Gastrocnemius medialis (tissue), 4 donors: ENCODE measurements around the gene RBM34. TPM values are rescaled to one million over a fixed set of nuclear protein-coding genes. Genes with fewer than 3 reads are reported as not detected.

Experiments
- ATAC-seq, 2 donors: fragments of 150-250 bp; one replicate each; pipeline ENCODE4 v1.9.1; 2016
- DNase-seq, 2 donors: peaks; one replicate each; pipeline ENCODE4 v3.0.0-alpha.2; 2019
- H3K27ac ChIP-seq, 4 donors: fragments of 200-600 bp; sonication (generic); 1 replicate in 1 of 4; 2 replicates in 3 of 4; pipeline ENCODE4 v1.5.1; 2016 to 2018; ENCODE audit warnings: mild to moderate bottlenecking in 2 of 4, moderate library complexity in 1 of 4
- H3K27me3 ChIP-seq, 3 donors: fragments of 200-600 bp; sonication (generic) in 2 of 3; 1 replicate in 1 of 3; 2 replicates in 2 of 3; pipeline versions ENCODE4 v1.5.1 to v1.6.0; 2016 to 2019; ENCODE audit warnings: mild to moderate bottlenecking in 1 of 3, moderate library complexity in 1 of 3
- H3K36me3 ChIP-seq, 2 donors: fragments of 200-600 bp; sonication (generic) in 1 of 2; one replicate each; pipeline ENCODE4 v1.5.1; 2017 to 2018
- H3K4me1 ChIP-seq, 2 donors: fragments of 200-600 bp; sonication (generic) in 1 of 2; one replicate each; pipeline ENCODE4 v1.5.1; 2016 to 2017; ENCODE audit warnings: mild to moderate bottlenecking in 2 of 2
- H3K4me3 ChIP-seq, 4 donors: fragments of 200-600 bp; sonication (generic) in 3 of 4; 1 replicate in 1 of 4; 2 replicates in 3 of 4; pipeline ENCODE4 v1.5.1; 2016 to 2019; ENCODE audit warnings: mild to moderate bottlenecking in 2 of 4
- H3K9me3 ChIP-seq, 3 donors: fragments of 200-600 bp; sonication (generic) in 2 of 3; 1 replicate in 1 of 3; 2 replicates in 2 of 3; pipeline ENCODE4 v1.5.1; 2016 to 2019
- POLR2A ChIP-seq, 2 donors: fragments of 450-650 bp; IDR thresholded peaks; one replicate each; pipeline ENCODE4 v1.6.1; 2017; ENCODE audit warnings: antibody characterized with exemption in 2 of 2, mild to moderate bottlenecking in 2 of 2, moderate library complexity in 2 of 2
- in situ Hi-C, 4 donors: fragments of 200-750 bp; cut with MboI; loops; one replicate each; pipeline versions ENCODE4 v1.15.0 to v1.8.0; 2017; ENCODE audit warnings: low sequenced_read_pairs in 4 of 4
- intact Hi-C: fragments of 100-400 bp; cut with DNase I; formaldehyde crosslinking; loops from one replicate; pipeline ENCODE4 v1.15.1; 2023; ENCODE audit warnings: low total_unique reads
- total RNA-seq, 4 donors: library from RNA; depleted of rRNA; stranded (reverse); fragments of >200 nt; gene quantifications; one replicate each; pipeline versions ENCODE4 v1.1.0 to v1.2.3, GENCODE V29; 2016
- TF ChIP-seq, protein P1 (sequence below), 5 experiments: fragments of 450-650 bp in 3 of 5; fragments of 200-600 bp in 2 of 5; sonication (generic) in 2 of 5; IDR thresholded peaks in 4 of 5; conservative IDR thresholded peaks in 1 of 5; 1 replicate in 4 of 5; 2 replicates in 1 of 5; pipeline ENCODE4 v1.5.1; 2016 to 2019; ENCODE audit warnings: antibody characterized with exemption in 5 of 5, mild to moderate bottlenecking in 3 of 5, moderate library complexity in 3 of 5

The RBM34 gene
- total RNA-seq, 4 donors from 2014 or later, result 44.8 to 136 (median 66.8) TPM

DNA sequence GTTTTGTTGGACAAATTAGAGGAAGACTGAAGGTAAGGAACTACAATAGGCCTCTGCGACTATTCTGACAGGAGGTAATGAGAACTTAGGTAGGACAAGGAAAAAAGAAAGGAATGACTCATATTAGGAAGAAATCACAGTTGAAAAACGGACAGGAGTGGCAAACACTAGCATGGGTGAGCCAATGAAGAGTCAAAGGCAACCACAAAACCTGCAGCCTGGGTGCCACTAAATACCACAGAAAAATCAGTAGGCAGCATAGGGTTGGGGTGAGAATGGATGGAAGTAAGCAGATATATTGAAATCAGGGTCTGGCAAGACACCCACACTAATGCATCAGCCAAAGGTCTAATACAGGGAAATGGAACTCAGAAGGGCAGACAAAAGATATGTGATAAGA, 10.0 kb downstream of the RBM34 start:
- Histone ChIP-seq H3K9me3 (no peaks in the 10 kb centered on the region), H3K4me3 (no peak overlapping the region), H3K36me3 (peaks cover 0 to 78% of the 10 kb centered on the region in 2 donors), H3K4me1 (no peaks in the 10 kb centered on the region), H3K27ac (no peak overlapping the region), H3K27me3 (no peaks in the 10 kb centered on the region)
- intact Hi-C loops (no loop called here), in situ Hi-C loops (no loop called here)
- TF ChIP-seq, protein P1, sequence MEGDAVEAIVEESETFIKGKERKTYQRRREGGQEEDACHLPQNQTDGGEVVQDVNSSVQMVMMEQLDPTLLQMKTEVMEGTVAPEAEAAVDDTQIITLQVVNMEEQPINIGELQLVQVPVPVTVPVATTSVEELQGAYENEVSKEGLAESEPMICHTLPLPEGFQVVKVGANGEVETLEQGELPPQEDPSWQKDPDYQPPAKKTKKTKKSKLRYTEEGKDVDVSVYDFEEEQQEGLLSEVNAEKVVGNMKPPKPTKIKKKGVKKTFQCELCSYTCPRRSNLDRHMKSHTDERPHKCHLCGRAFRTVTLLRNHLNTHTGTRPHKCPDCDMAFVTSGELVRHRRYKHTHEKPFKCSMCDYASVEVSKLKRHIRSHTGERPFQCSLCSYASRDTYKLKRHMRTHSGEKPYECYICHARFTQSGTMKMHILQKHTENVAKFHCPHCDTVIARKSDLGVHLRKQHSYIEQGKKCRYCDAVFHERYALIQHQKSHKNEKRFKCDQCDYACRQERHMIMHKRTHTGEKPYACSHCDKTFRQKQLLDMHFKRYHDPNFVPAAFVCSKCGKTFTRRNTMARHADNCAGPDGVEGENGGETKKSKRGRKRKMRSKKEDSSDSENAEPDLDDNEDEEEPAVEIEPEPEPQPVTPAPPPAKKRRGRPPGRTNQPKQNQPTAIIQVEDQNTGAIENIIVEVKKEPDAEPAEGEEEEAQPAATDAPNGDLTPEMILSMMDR (IDR thresholded peaks at IDR 0.05 in 4 of 5, conservative IDR thresholded peaks at IDR 0.05 in 1 of 5), result no peak
- TF ChIP-seq POLR2A (IDR thresholded peaks at IDR 0.05), result no peak
- DNase-seq (no peak), ATAC-seq (no peak)

DNA sequence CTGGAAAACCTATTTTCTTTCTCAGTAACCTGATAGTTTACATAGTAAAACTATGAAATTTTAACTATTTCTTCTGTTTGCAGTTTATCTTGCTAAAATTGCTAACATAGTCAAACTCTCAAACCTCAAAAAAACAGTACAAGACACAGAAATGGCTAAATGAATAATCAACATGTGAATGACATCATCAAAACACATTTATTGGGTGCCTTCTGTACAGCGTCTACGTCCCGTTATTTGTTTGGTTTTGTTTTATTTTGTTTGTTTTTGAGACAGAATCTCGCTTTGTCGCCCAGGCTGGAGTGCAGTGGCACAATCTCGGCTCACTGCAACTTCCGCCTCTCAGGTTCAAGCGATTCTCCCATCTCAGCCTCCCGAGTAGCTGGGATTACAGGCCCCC, 11.2 kb downstream of the RBM34 start:
- no peak for DNase-seq
- TF ChIP-seq, protein P1 (IDR thresholded peaks at IDR 0.05 in 4 of 5, conservative IDR thresholded peaks at IDR 0.05 in 1 of 5), result no peak
- no peak for TF ChIP-seq POLR2A (IDR thresholded peaks at IDR 0.05)
- H3K4me1 ChIP-seq, result no peaks in the 10 kb centered on the region
- no peak overlapping the region for H3K4me3 ChIP-seq
- ATAC-seq, result no peak
- in situ Hi-C loops, result no loop called here
- peaks cover 0 to 85% of the 10 kb centered on the region in 2 donors for H3K36me3 ChIP-seq
- no peaks in the 10 kb centered on the region for H3K9me3 ChIP-seq
- intact Hi-C loops, result no loop called here
- no peaks in the 10 kb centered on the region for H3K27me3 ChIP-seq
- no peak overlapping the region for H3K27ac ChIP-seq

DNA sequence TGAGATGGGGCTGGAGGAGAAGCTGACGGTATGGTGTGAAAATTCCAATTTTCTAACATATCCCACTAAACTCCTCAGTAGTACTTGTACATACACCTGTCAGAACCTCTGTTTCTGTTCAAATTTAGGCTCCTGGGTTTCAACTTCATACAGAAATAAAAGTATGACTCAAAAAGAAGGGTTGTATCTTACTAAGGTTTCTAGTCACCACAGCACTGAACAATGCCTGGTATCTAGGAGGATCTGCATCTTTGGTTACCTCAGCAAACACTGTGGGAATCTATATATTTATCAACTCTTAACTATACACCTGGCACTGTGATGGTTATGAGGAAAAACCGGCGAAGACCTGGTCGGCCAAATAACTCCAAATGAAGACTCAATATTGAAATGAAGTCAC, 13.8 kb downstream of the RBM34 start:
- no peak overlapping the region for H3K27ac ChIP-seq
- H3K9me3 ChIP-seq, result no peaks in the 10 kb centered on the region
- no peaks in the 10 kb centered on the region for H3K4me1 ChIP-seq
- ATAC-seq, result no peak
- TF ChIP-seq POLR2A (IDR thresholded peaks at IDR 0.05), result no peak
- TF ChIP-seq, protein P1 (IDR thresholded peaks at IDR 0.05 in 4 of 5, conservative IDR thresholded peaks at IDR 0.05 in 1 of 5), result no peak
- no peaks in the 10 kb centered on the region for H3K27me3 ChIP-seq
- intact Hi-C loops, result no loop called here
- no peak for DNase-seq
- no peak overlapping the region for H3K4me3 ChIP-seq
- H3K36me3 ChIP-seq, result peaks cover 0 to 66% of the 10 kb centered on the region in 2 donors
- in situ Hi-C loops, result no loop called here

DNA sequence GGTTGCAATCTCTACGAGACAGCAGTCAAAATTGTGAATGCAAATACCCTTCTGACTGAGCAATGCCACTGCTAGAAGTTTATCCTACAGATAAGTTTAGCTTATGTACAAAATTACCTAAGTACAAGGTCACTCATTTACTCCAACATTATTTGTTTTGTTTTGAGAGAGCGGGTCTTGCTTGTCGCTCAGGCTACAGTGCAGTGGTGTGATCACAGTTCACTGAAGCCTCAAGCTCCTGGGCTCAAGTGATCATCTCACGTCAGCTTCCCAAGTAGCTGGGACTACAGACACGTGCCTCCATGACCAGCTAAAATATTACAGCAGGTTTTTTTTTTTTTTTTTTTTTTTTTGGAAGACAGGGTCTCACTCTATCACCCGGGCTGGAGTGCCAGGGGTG, 15.4 kb downstream of the RBM34 start:
- Histone ChIP-seq H3K36me3 (peaks cover 0 to 61% of the 10 kb centered on the region in 2 donors), H3K27me3 (no peaks in the 10 kb centered on the region), H3K4me1 (no peaks in the 10 kb centered on the region), H3K4me3 (no peak overlapping the region), H3K9me3 (no peaks in the 10 kb centered on the region), H3K27ac (no peak overlapping the region)
- TF ChIP-seq POLR2A (IDR thresholded peaks at IDR 0.05), result no peak
- TF ChIP-seq, protein P1 (IDR thresholded peaks at IDR 0.05 in 4 of 5, conservative IDR thresholded peaks at IDR 0.05 in 1 of 5), result no peak
- DNase-seq, result no peak
- in situ Hi-C loops, result no loop called here
- intact Hi-C loops, result no loop called here
- no peak for ATAC-seq

DNA sequence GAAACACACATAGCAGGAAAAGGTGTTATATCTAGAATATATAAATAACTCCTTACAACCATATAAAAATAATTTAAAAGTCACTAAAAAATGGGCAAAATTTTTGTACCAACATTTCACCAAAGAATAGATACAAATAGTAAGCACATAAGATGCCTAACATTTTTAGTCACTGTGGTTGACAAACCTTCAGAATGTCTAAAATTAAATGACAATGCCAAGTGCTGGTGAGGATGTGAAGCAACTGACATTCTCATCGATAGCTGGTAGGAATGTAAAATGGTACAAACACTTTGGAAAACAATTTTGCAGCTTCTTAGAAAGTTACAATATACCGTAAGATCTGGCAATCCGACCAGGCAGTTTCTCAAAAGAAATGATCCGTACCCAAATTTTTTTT, 18.1 kb downstream of the RBM34 start:
- no peak for ATAC-seq
- intact Hi-C loops, result no loop called here
- DNase-seq, result no peak
- H3K27ac ChIP-seq, result no peak overlapping the region
- TF ChIP-seq POLR2A (IDR thresholded peaks at IDR 0.05), result no peak
- TF ChIP-seq, protein P1 (IDR thresholded peaks at IDR 0.05 in 4 of 5, conservative IDR thresholded peaks at IDR 0.05 in 1 of 5), result no peak
- no peak overlapping the region for H3K4me3 ChIP-seq
- in situ Hi-C loops, result no loop called here
- H3K9me3 ChIP-seq, result no peaks in the 10 kb centered on the region
- no peaks in the 10 kb centered on the region for H3K27me3 ChIP-seq
- H3K4me1 ChIP-seq, result no peaks in the 10 kb centered on the region
- peaks cover 0 to 49% of the 10 kb centered on the region in 2 donors for H3K36me3 ChIP-seq
